Rectal smooth muscle tissue (tissue), 1 donor: ENCODE data around the gene PEX14.

ENCODE experiments used
- H3K27ac ChIP-seq: one replicate; pipeline ENCODE4 v1.7.0; 2013; ENCODE audit warnings: low read depth, low read length, inconsistent platforms
- H3K27me3 ChIP-seq: one replicate; pipeline ENCODE4 v1.7.0; 2013; ENCODE audit warnings: low read length; ENCODE audit not compliant: control insufficient read depth, insufficient read depth
- H3K36me3 ChIP-seq: one replicate; pipeline ENCODE4 v1.7.0; 2013; ENCODE audit warnings: low read length; ENCODE audit not compliant: control insufficient read depth, insufficient read depth
- H3K4me1 ChIP-seq: one replicate; pipeline ENCODE4 v1.7.0; 2013; ENCODE audit warnings: low read length; ENCODE audit not compliant: control insufficient read depth, insufficient read depth
- H3K4me3 ChIP-seq: one replicate; pipeline ENCODE4 v1.7.0; 2013; ENCODE audit warnings: low read length
- H3K9ac ChIP-seq: one replicate; pipeline ENCODE4 v1.7.0; 2013; ENCODE audit warnings: low read length

PEX14 gene

GRCh38 chr1:10532362-10532761 is 57.6 kb downstream of the PEX14 start:
- no peak overlapping the region for H3K9ac ChIP-seq
- no peak overlapping the region for H3K4me3 ChIP-seq
- H3K36me3 ChIP-seq: no peaks in the 10 kb centered on the region
- no peaks in the 10 kb centered on the region for H3K27me3 ChIP-seq
- H3K4me1 ChIP-seq: peaks cover 29% of the 10 kb centered on the region
- H3K27ac ChIP-seq: no peak overlapping the region

DNA sequence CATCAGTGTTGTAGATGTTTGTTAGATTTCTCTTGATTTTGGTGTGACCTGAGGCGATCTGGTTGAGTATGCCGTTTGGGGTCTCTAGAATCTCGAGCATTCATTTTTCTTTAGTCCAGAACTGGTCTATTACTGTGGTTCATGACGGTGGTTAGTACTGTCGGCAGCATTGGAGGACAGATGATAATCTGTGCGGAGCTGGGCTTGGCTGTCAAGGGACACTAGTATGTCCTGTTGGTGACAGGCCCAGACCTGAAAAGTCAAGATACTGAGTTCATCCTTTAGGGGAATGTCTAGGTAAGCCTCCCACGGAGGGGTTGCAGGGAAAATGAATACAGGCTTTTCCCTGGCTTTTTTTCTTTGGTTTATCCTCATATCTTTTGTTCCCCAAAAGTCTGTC is 59.8 kb downstream of the PEX14 start:
- Histone ChIP-seq H3K27me3 (no peaks in the 10 kb centered on the region), H3K9ac (no peak overlapping the region), H3K4me1 (peaks cover 20% of the 10 kb centered on the region), H3K36me3 (no peaks in the 10 kb centered on the region), H3K27ac (no peak overlapping the region), H3K4me3 (no peak overlapping the region)

DNA sequence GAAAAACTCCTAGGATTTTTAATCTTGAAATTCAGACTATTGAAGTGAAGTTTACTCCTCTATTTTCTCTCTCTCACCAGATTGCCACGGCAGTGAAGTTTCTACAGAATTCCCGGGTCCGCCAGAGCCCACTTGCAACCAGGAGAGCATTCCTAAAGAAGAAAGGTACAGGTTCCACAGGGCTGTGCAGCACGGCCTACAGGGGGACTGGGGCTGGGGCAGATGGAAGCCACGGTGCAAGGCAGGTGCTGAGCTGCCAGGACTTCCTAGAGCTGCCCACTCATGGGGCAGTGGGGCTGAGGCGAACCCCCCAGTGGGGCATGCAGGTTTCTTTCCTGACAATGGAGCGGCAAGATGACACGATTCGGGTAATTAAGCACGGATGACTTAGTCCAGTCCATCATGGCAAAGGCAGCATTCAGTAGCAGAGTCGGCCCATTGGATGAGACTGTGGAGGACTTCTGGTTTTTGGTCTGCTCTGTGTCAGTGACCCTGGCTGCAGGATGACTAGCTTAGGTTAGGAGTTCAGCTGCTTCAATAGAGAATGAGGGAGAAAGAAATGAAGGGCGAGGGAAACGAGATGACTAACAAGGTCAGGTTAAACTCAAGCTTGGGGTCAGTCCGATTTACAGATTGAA is 61.5 kb downstream of the PEX14 start:
- no peaks in the 10 kb centered on the region for H3K36me3 ChIP-seq
- H3K4me1 ChIP-seq: peaks cover 24% of the 10 kb centered on the region
- H3K4me3 ChIP-seq: no peak overlapping the region
- H3K27me3 ChIP-seq: no peaks in the 10 kb centered on the region
- H3K9ac ChIP-seq: no peak overlapping the region
- no peak overlapping the region for H3K27ac ChIP-seq

GRCh38 chr1:10537082-10537766 is 62.5 kb downstream of the PEX14 start:
- Histone ChIP-seq H3K4me3 (no peak overlapping the region), H3K27ac (no peak overlapping the region), H3K9ac (no peak overlapping the region), H3K27me3 (no peaks in the 10 kb centered on the region), H3K36me3 (no peaks in the 10 kb centered on the region), H3K4me1 (peaks cover 18% of the 10 kb centered on the region)

DNA sequence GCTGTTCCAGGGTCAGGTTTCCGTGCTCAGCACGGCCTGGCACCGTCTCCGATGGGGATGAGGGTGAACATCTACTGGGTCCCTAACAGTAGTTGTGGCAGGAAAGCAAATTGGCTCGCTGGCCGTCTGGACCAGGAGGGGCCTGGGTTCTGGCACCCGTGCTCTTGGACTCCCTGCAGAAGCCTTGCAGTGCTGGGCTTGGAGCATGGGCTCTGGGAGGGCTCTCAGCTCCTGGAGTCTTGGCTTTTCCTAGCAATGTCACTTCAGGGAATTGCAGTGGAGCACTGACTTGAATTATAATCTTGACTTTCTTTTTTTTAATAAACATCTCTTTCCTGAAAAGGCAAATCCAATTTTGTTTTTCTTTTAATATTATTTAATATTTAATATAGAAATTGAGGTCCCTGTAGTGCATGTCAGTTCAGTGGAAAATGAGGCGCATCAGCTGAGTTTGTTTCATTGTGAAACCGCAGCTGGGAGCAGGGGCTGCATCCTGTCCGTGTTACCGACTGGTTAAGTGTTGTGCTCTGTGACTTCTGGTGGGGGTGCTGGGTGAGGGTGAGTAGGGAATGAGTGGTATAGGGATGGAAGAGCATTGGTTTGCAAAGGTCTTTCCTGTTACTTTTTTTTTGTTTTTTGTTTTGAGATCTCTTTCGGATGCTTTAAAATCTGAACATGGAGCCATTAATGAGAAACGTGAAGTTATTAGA is 64.1 kb downstream of the PEX14 start:
- Histone ChIP-seq H3K4me3 (no peak overlapping the region), H3K36me3 (no peaks in the 10 kb centered on the region), H3K27me3 (no peaks in the 10 kb centered on the region), H3K9ac (no peak overlapping the region), H3K27ac (peak overlapping the region; percentile 27), H3K4me1 (peaks cover 18% of the 10 kb centered on the region)

- Histone ChIP-seq H3K36me3 (no peaks in the 10 kb centered on the region), H3K9ac (no peak overlapping the region), H3K4me1 (peaks cover 18% of the 10 kb centered on the region), H3K4me3 (no peak overlapping the region), H3K27me3 (no peaks in the 10 kb centered on the region), H3K27ac (peak overlapping the region; percentile 27)
These were observed 64.8 kb downstream of the PEX14 start for GRCh38 chr1:10539411-10540043.

DNA sequence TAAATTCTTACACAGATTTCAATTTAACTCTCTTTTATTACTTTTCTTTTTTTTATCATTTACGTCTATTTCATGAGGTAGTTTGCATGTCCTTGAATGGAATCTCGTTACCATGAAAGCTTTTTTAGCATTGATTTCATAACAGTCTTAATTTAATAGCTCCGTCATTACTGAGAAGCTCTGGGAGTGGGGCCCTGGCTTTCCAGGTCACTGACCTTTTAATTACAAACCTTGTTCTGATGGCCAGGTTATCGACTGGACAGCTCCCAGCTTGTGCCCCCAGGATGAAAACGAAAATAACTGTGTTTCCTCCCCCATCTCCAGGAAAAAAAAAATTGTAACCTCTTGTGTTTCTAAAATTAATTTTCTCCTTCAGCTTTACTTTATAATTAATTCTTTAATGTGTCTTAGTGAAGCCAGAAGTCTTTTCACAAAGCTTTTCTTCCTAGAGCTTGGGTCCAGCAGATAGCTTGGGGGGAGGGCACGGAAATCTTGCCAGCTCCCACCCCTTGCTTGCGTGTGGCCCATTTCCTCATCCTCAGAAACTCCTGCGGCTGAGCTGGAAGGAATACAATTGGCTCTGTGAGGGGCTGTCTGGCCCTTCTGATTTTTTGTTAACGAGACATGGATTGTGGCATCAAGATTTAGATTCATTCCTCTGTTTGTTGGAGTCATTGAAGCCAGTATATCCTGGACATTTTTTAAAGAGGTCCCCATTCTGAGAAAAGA is 65.7 kb downstream of the PEX14 start:
- no peaks in the 10 kb centered on the region for H3K27me3 ChIP-seq
- H3K4me3 ChIP-seq: no peak overlapping the region
- H3K9ac ChIP-seq: no peak overlapping the region
- peaks cover 18% of the 10 kb centered on the region for H3K4me1 ChIP-seq
- no peaks in the 10 kb centered on the region for H3K36me3 ChIP-seq
- peak overlapping the region; percentile 27 for H3K27ac ChIP-seq

- Histone ChIP-seq H3K27me3 (no peaks in the 10 kb centered on the region), H3K4me1 (peaks cover 18% of the 10 kb centered on the region), H3K27ac (peak overlapping the region; percentile 27), H3K4me3 (no peak overlapping the region), H3K9ac (no peak overlapping the region), H3K36me3 (no peaks in the 10 kb centered on the region)
These were observed 66.5 kb downstream of the PEX14 start for GRCh38 chr1:10541286-10541685.

- Histone ChIP-seq H3K27me3 (no peaks in the 10 kb centered on the region), H3K4me1 (peaks cover 16% of the 10 kb centered on the region), H3K4me3 (no peak overlapping the region), H3K9ac (no peak overlapping the region), H3K36me3 (no peaks in the 10 kb centered on the region), H3K27ac (no peak overlapping the region)
These were observed 69.5 kb downstream of the PEX14 start for GRCh38 chr1:10544239-10544638.

- Histone ChIP-seq H3K27ac (no peak overlapping the region), H3K27me3 (no peaks in the 10 kb centered on the region), H3K9ac (no peak overlapping the region), H3K4me1 (no peaks in the 10 kb centered on the region), H3K36me3 (no peaks in the 10 kb centered on the region), H3K4me3 (no peak overlapping the region)
These were observed 72.1 kb downstream of the PEX14 start for GRCh38 chr1:10546896-10547295.

DNA sequence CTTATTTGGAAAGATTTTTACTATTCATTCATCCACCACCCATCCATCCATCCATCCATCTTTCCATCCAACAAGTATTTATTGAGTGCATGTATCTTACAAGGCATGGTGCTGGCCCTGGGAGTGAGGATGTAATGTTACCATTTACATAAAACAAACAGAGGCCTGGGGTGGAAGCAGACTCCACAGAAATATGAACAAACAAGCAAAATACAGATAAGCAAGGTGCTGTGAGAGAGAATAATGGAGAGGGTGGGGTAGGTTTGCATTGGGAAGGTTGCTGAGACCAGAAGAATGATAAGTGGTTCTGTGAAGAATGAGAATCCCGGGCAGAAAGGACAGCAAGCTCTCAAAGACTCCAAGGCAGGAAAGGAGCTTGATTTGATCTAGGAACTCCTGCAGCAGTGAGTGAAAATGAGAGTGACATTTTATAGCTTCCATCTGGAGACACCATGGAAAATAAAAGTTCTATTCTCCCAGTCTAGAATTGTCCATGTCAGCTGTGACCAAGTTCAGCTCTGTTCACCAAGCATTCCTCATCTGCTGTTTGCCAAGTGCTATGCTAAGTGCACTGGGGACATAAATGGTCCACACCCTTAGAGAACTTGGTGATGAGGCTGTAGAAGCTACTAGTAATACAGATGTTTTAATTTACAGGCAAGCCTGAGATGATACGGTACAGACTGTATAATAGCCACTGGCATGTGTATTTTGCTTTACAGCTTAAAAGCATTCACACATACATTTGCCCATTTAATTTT is 75.3 kb downstream of the PEX14 start:
- no peak overlapping the region for H3K27ac ChIP-seq
- no peaks in the 10 kb centered on the region for H3K36me3 ChIP-seq
- H3K4me1 ChIP-seq: no peaks in the 10 kb centered on the region
- no peaks in the 10 kb centered on the region for H3K27me3 ChIP-seq
- H3K9ac ChIP-seq: no peak overlapping the region
- no peak overlapping the region for H3K4me3 ChIP-seq
